Measurements from ENCODE around the gene C2CD4C.

Gene C2CD4C

DNA sequence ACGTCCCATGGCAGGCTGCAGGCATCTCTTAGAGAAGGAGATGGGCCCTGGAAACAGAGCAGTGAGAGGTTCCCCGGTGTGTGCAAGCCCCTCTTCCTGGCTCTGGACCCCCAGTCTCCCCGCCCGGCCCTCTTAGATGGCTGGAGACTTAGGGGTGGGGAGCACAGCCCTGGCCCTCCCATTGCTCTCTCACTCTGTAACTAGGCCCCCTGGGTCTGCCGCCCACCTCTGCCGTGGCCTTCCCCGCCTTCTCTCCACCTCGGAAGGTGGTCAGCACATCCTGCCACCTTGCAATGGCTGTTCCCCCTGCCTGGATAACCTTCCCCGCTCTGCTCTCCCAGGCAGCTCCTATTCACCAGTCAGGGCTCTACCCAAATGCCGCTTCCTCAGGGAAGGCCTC lies 21.8 kb upstream of the C2CD4C start:
- TF ChIP-seq FOXP2 (optimal IDR thresholded peaks at IDR 0.05; ENCODE audit: borderline replicate concordance, extremely low read depth, extremely low read length, insufficient read depth) (no peak), REST (IDR thresholded peaks at IDR 0.05; ENCODE audit: insufficient read depth in 1 of 2, low read depth in 2 of 2, low read length in 2 of 2) (no peak), SIN3A (IDR thresholded peaks at IDR 0.05; ENCODE audit: borderline replicate concordance, insufficient read depth, low read length) (no peak), POLR2AphosphoS5 (IDR thresholded peaks at IDR 0.05; ENCODE audit: low read depth, low read length) (no peak), TAF1 (IDR thresholded peaks at IDR 0.05; ENCODE audit: borderline replicate concordance, insufficient read depth, low read length) (no peak)

DNA sequence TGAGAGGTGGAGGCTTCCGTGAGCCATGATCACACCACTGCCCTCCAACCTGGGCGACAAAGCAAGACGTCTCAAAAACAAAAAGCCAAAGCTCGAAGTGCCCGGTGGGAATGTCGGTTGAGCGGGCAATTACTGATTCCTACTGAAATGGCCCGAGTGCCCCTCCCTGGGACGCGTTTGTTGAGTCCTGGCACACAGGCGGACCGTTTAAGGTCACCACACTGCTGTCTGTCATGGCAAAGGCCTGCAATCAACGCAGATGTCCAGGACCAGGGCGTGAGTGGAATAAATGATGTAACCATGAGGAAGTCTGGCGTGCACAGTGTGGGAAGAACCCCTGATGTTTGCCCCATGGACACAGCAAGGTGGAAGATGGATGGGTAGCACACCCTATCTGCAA lies 19.2 kb upstream of the C2CD4C start:
- no peak for TF ChIP-seq REST (IDR thresholded peaks at IDR 0.05; ENCODE audit: insufficient read depth in 1 of 2, low read depth in 2 of 2, low read length in 2 of 2)
- no peak for TF ChIP-seq TAF1 (IDR thresholded peaks at IDR 0.05; ENCODE audit: borderline replicate concordance, insufficient read depth, low read length)
- no peak for TF ChIP-seq POLR2AphosphoS5 (IDR thresholded peaks at IDR 0.05; ENCODE audit: low read depth, low read length)
- TF ChIP-seq SIN3A (IDR thresholded peaks at IDR 0.05; ENCODE audit: borderline replicate concordance, insufficient read depth, low read length): no peak
- no peak for TF ChIP-seq FOXP2 (optimal IDR thresholded peaks at IDR 0.05; ENCODE audit: borderline replicate concordance, extremely low read depth, extremely low read length, insufficient read depth)

DNA sequence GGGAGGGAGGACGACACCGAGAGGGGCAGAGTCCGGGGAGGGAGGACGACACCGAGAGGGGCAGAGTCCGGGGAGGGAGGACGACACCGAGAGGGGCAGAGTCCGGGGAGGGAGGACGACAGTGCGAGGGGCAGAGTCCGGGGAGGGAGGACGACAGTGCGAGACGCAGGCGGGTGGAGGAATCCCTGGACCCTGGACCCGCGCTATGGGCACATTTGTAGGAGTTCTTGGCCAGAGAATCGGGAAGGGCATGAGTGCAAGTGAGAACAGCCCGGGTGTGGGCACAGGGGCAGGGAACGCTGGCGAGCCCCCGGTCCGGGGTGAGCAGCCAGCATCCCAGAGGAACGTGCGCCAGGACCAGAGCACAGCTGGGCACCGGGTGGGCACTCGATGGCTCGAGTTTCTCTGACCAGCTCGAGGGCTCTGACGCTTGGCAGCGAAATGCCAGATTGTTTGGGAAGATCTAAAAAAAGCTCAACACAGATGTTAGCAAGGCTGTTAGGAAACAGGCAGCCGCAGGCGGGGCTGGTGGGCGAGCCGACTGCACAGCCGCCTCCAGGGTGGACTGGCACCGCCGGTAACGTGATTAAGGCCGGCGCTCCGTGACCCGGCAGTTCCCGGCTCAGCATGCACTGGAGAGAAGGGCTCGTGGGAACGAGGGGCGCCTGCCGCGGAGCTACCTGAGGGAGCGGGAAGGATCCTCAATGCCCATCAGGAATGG lies 17.9 kb upstream of the C2CD4C start:
- TF ChIP-seq POLR2AphosphoS5 (IDR thresholded peaks at IDR 0.05; ENCODE audit: low read depth, low read length): no peak
- no peak for TF ChIP-seq FOXP2 (optimal IDR thresholded peaks at IDR 0.05; ENCODE audit: borderline replicate concordance, extremely low read depth, extremely low read length, insufficient read depth)
- TF ChIP-seq SIN3A (IDR thresholded peaks at IDR 0.05; ENCODE audit: borderline replicate concordance, insufficient read depth, low read length): no peak
- no peak for TF ChIP-seq TAF1 (IDR thresholded peaks at IDR 0.05; ENCODE audit: borderline replicate concordance, insufficient read depth, low read length)
- no peak for TF ChIP-seq REST (IDR thresholded peaks at IDR 0.05; ENCODE audit: insufficient read depth in 1 of 2, low read depth in 2 of 2, low read length in 2 of 2)

- TF ChIP-seq FOXP2 (optimal IDR thresholded peaks at IDR 0.05; ENCODE audit: borderline replicate concordance, extremely low read depth, extremely low read length, insufficient read depth) (no peak), SIN3A (IDR thresholded peaks at IDR 0.05; ENCODE audit: borderline replicate concordance, insufficient read depth, low read length) (no peak)
Observed at GRCh38 chr19:425056-425455, 16.1 kb upstream of the C2CD4C start.

- no peak for TF ChIP-seq SIN3A (IDR thresholded peaks at IDR 0.05; ENCODE audit: borderline replicate concordance, insufficient read depth, low read length)
- TF ChIP-seq FOXP2 (optimal IDR thresholded peaks at IDR 0.05; ENCODE audit: borderline replicate concordance, extremely low read depth, extremely low read length, insufficient read depth): no peak
Observed at GRCh38 chr19:424546-424945, 15.6 kb upstream of the C2CD4C start.

DNA sequence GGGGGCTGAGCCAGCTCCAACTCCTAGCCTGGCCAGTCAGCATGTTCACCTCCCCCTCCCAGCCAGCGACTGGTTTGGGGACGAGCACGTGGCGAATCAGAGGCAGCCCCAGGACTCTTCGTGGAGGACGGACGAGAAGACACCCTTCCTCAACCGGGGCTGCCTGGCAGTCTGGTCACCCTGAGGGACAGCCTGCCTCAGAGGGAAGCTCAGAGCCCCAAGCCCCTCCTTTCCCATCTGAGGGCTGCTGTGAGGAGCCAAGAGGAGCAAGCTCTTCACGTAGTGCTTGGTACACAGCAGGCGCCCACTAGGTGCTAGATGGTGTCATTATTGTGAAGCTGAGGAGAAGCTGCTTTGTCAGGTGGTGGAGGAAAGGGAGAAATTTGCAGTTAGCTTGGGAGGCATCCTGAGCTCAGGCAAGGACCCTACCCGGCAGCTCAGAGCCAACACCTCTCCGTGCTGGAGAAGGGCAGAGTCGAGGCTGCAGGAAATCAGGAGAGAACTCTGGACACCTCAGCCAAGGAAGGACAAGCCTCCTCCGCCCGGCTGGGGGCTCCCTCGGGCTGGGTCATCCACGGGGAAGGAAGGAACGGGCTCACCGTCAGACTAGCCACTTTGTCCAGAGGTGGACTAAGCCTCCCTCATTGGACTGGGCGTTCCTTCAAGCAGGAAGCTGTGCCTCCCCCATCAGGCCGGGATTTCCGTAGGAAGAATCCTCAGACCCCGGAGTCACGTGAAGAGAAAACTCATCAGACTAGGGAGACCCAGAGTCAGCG lies 14.9 kb upstream of the C2CD4C start:
- TF ChIP-seq POLR2AphosphoS5 (IDR thresholded peaks at IDR 0.05; ENCODE audit: low read depth, low read length) (no peak), SIN3A (IDR thresholded peaks at IDR 0.05; ENCODE audit: borderline replicate concordance, insufficient read depth, low read length) (no peak), REST (IDR thresholded peaks at IDR 0.05; ENCODE audit: insufficient read depth in 1 of 2, low read depth in 2 of 2, low read length in 2 of 2) (no peak), FOXP2 (optimal IDR thresholded peaks at IDR 0.05; ENCODE audit: borderline replicate concordance, extremely low read depth, extremely low read length, insufficient read depth) (no peak), TAF1 (IDR thresholded peaks at IDR 0.05; ENCODE audit: borderline replicate concordance, insufficient read depth, low read length) (no peak)
